H1 (cell line): ENCODE results near the gene CD37. TPM values are rescaled to one million over a fixed set of nuclear protein-coding genes. Genes with fewer than 3 reads are reported as not detected.

Experiments used
- CTCF ChIA-PET: fragments of 300-600 bp; sonication (Branson Sonifier 250); formaldehyde crosslinking; loops from one replicate; lab custom pipeline; 2021; ENCODE audit not compliant: partially characterized antibody; lab: Charles Lee
- POLR2A ChIA-PET: fragments of 300-600 bp; sonication (Branson Sonifier 250); formaldehyde crosslinking; loops from one replicate; lab custom pipeline; 2021; ENCODE audit warnings: inconsistent platforms; ENCODE audit not compliant: partially characterized antibody; lab: Charles Lee
- DNase-seq, 2 experiments: peaks; one replicate each; pipeline versions ENCODE4 v3.0.0 to v3.0.0-alpha.2; 2010 to 2022; ENCODE audit warnings: low spot score in 2 of 2, low read depth in 1 of 2, mixed read lengths in 1 of 2
- FAIRE-seq: peaks from 2 replicates; lab custom pipeline; 2011; peaks lifted over from hg19 to GRCh38; lab: Jason Lieb, UNC
- H2AFZ ChIP-seq: 2 replicates; pipeline ENCODE4 v1.8.1; 2012; ENCODE audit warnings: low read length, inconsistent platforms
- H2AK5ac ChIP-seq: 2 replicates; pipeline ENCODE4 v1.6.1; 2013; ENCODE audit warnings: low read depth, low read length
- H2BK120ac ChIP-seq: replicated peaks from 2 replicates; pipeline ENCODE3; 2013; ENCODE audit warnings: low read depth, low read length, inconsistent platforms
- H2BK12ac ChIP-seq: 2 replicates; pipeline ENCODE4 v1.6.1; 2013; ENCODE audit warnings: low read depth, low read length
- H2BK15ac ChIP-seq: 2 replicates; pipeline ENCODE4 v1.6.1; 2013; ENCODE audit warnings: low read length
- H2BK20ac ChIP-seq: 2 replicates; pipeline ENCODE4 v1.6.1; 2013; ENCODE audit warnings: low read length
- H2BK5ac ChIP-seq: 2 replicates; pipeline ENCODE4 v1.6.1; 2013; ENCODE audit warnings: low read depth, low read length
- H3K14ac ChIP-seq: 2 replicates; pipeline ENCODE4 v1.6.1; 2013; ENCODE audit warnings: inconsistent platforms; ENCODE audit not compliant: insufficient read length
- H3K18ac ChIP-seq: 2 replicates; pipeline ENCODE4 v1.6.1; 2013; ENCODE audit warnings: low read length; ENCODE audit errors: extremely low read depth
- H3K23ac ChIP-seq: 2 replicates; pipeline ENCODE4 v1.6.1; 2013; ENCODE audit warnings: inconsistent platforms; ENCODE audit not compliant: insufficient read length
- H3K23me2 ChIP-seq: 2 replicates; pipeline ENCODE4 v1.6.1; 2013; ENCODE audit warnings: low read depth, low read length
- H3K27ac ChIP-seq: 2 replicates; pipeline ENCODE4 v1.6.1; 2011; ENCODE audit warnings: low read depth, low read length, inconsistent platforms
- H3K27me3 ChIP-seq, 4 experiments: replicated peaks in 1 of 4; 1 replicate in 1 of 4; 2 replicates in 3 of 4; pipeline versions ENCODE4 v1.6.1 to v1.8.1; 2011 to 2013; ENCODE audit warnings: low read length in 3 of 4, mild to moderate bottlenecking in 3 of 4, inconsistent platforms in 2 of 4, mixed read lengths in 2 of 4, moderate library complexity in 1 of 4; ENCODE audit not compliant: control insufficient read depth in 3 of 4, insufficient read depth in 3 of 4; ENCODE audit errors: extremely low read depth in 1 of 4
- H3K36me3 ChIP-seq, 4 experiments: 2 replicates each; pipeline versions ENCODE4 v1.6.1 to v1.8.1; 2011 to 2013; ENCODE audit warnings: mild to moderate bottlenecking in 4 of 4, low read length in 3 of 4, moderate library complexity in 2 of 4, control low read depth in 1 of 4, inconsistent platforms in 1 of 4; ENCODE audit not compliant: insufficient read depth in 4 of 4, control insufficient read depth in 2 of 4
- H3K4ac ChIP-seq: replicated peaks from 2 replicates; pipeline ENCODE3; 2013; ENCODE audit warnings: low read length, low read depth, mixed read lengths, inconsistent platforms; ENCODE audit not compliant: insufficient read length
- H3K4me1 ChIP-seq, 4 experiments: replicated peaks in 1 of 4; 1 replicate in 1 of 4; 2 replicates in 3 of 4; pipeline versions ENCODE4 v1.6.1 to v1.8.1; 2011 to 2013; ENCODE audit warnings: low read length in 3 of 4, inconsistent platforms in 2 of 4, mixed read lengths in 1 of 4; ENCODE audit not compliant: insufficient read depth in 4 of 4, control insufficient read depth in 3 of 4
- H3K4me2 ChIP-seq, 2 experiments: 2 replicates each; pipeline versions ENCODE4 v1.6.1 to v1.8.1; 2011 to 2013; ENCODE audit warnings: low read depth in 2 of 2, low read length in 2 of 2, control low read depth in 1 of 2, inconsistent platforms in 1 of 2, mild to moderate bottlenecking in 1 of 2; ENCODE audit not compliant: insufficient read depth in 1 of 2
- H3K4me3 ChIP-seq, 4 experiments: fragments of 200-600, 300-600 bp in 1 of 4; sonication (generic), shearing (Covaris generic), sonication (Bioruptor Twin) in 1 of 4; 2 replicates each; pipeline versions ENCODE4 v1.5.1 to v1.8.1; 2011 to 2016; ENCODE audit warnings: low read length in 4 of 4, low read depth in 3 of 4, control low read depth in 2 of 4, inconsistent platforms in 2 of 4, mild to moderate bottlenecking in 2 of 4, mixed read lengths in 1 of 4, moderate library complexity in 1 of 4; ENCODE audit not compliant: insufficient read depth in 2 of 4; ENCODE audit errors: extremely low read depth in 1 of 4
- H3K56ac ChIP-seq: replicated peaks from 2 replicates; pipeline ENCODE3; 2013; ENCODE audit warnings: low read depth, mild to moderate bottlenecking, mixed read lengths, low read length, inconsistent platforms; ENCODE audit not compliant: insufficient read length
- H3K79me1 ChIP-seq: 2 replicates; pipeline ENCODE4 v1.6.1; 2013; ENCODE audit warnings: low read depth, low read length, control low read depth
- H3K79me2 ChIP-seq, 2 experiments: 2 replicates each; pipeline versions ENCODE4 v1.6.1 to v1.8.1; 2012 to 2013; ENCODE audit warnings: low read length in 2 of 2, mild to moderate bottlenecking in 2 of 2, inconsistent platforms in 1 of 2; ENCODE audit not compliant: insufficient read depth in 2 of 2, control insufficient read depth in 1 of 2
- H3K9ac ChIP-seq, 4 experiments: replicated peaks in 1 of 4; 1 replicate in 1 of 4; 2 replicates in 3 of 4; pipeline versions ENCODE4 v1.6.1 to v1.8.1; 2011 to 2013; ENCODE audit warnings: low read depth in 3 of 4, low read length in 3 of 4, control low read depth in 2 of 4, mild to moderate bottlenecking in 2 of 4, moderate library complexity in 2 of 4, inconsistent platforms in 1 of 4; ENCODE audit errors: extremely low read depth in 1 of 4
- H3K9me3 ChIP-seq, 2 experiments: 2 replicates each; pipeline versions ENCODE4 v1.6.1 to v1.8.1; 2012 to 2013; ENCODE audit warnings: mild to moderate bottlenecking in 2 of 2, moderate library complexity in 2 of 2, control low read depth in 1 of 2, inconsistent platforms in 1 of 2, low read depth in 1 of 2, low read length in 1 of 2, mixed read lengths in 1 of 2; ENCODE audit not compliant: insufficient read depth in 2 of 2
- H4K20me1 ChIP-seq, 2 experiments: replicated peaks in 1 of 2; 2 replicates each; pipeline versions ENCODE3 to v1.8.1; 2011 to 2013; ENCODE audit warnings: inconsistent platforms in 2 of 2, low read length in 2 of 2, mild to moderate bottlenecking in 1 of 2; ENCODE audit not compliant: insufficient read depth in 2 of 2, control insufficient read depth in 1 of 2
- H4K5ac ChIP-seq: 2 replicates; pipeline ENCODE4 v1.6.1; 2013; ENCODE audit warnings: low read length, low read depth, mixed read lengths, inconsistent platforms; ENCODE audit not compliant: insufficient read length
- H4K8ac ChIP-seq: 2 replicates; pipeline ENCODE4 v1.8.0; 2013; ENCODE audit warnings: mild to moderate bottlenecking, moderate library complexity, low read length, inconsistent platforms; ENCODE audit not compliant: insufficient read depth; ENCODE audit errors: extremely low read depth
- H4K91ac ChIP-seq: replicated peaks from 2 replicates; pipeline ENCODE3; 2013; ENCODE audit warnings: low read length, mixed read lengths, inconsistent platforms; ENCODE audit not compliant: insufficient read length
- ASH2L ChIP-seq: fragments of 200-600, 300-600 bp; sonication (generic); IDR thresholded peaks from one replicate; pipeline ENCODE4 v1.7.1; 2017; ENCODE audit warnings: low read length
- BACH1 ChIP-seq: IDR thresholded peaks from 2 replicates; pipeline ENCODE4 v1.6.1; 2012; ENCODE audit warnings: low read length, improper control_type of control experiment
- E2F6 ChIP-seq: IDR thresholded peaks from 2 replicates; pipeline ENCODE4 v1.6.1; 2012; ENCODE audit warnings: inconsistent platforms
- KDM5A ChIP-seq: fragments of 200-600 bp; IDR thresholded peaks from 2 replicates; pipeline ENCODE4 v1.7.1; 2012; ENCODE audit warnings: mild to moderate bottlenecking, low read length, inconsistent platforms, mixed read lengths
- MAFK ChIP-seq: IDR thresholded peaks from 2 replicates; pipeline ENCODE4 v1.6.1; 2012; ENCODE audit warnings: low read depth, mild to moderate bottlenecking, improper control_type of control experiment, low read length
- NRF1 ChIP-seq: IDR thresholded peaks from 2 replicates; pipeline ENCODE4 v1.6.1; 2011; ENCODE audit warnings: mild to moderate bottlenecking, low read depth, low read length, improper control_type of control experiment
- RXRA ChIP-seq: IDR thresholded peaks from 2 replicates; pipeline ENCODE4 v1.6.1; 2011; ENCODE audit warnings: low read depth, mild to moderate bottlenecking, low read length, moderate library complexity; ENCODE audit not compliant: insufficient read depth
- TAF7 ChIP-seq: optimal IDR thresholded peaks from 2 replicates; pipeline ENCODE3; 2011; ENCODE audit warnings: low read depth, mild to moderate bottlenecking, inconsistent platforms, low read length, moderate library complexity, borderline replicate concordance
- TBP ChIP-seq: IDR thresholded peaks from 2 replicates; pipeline ENCODE4 v1.6.1; 2011; ENCODE audit warnings: low read depth, low read length, improper control_type of control experiment
- TEAD4 ChIP-seq: IDR thresholded peaks from 2 replicates; pipeline ENCODE4 v1.6.1; 2012; ENCODE audit warnings: low read depth, low read length, inconsistent platforms, mixed read lengths
- YY1 ChIP-seq: IDR thresholded peaks from 2 replicates; pipeline ENCODE4 v1.6.1; 2011; ENCODE audit warnings: low read depth, mild to moderate bottlenecking, low read length
- WGBS, 2 experiments: shearing (Covaris generic) in 1 of 2; methylation state at CpG; one replicate each; pipeline versions ENCODE4 v1.1.6 to v1.1.7; 2013 to 2015; ENCODE audit warnings: low lambda C conversion rate in 2 of 2, mixed read lengths in 2 of 2, inconsistent platforms in 1 of 2, low coverage in 1 of 2, missing lambda C conversion rate in 1 of 2; ENCODE audit not compliant: insufficient replicate concordance in 2 of 2, insufficient coverage in 1 of 2, insufficient read length in 1 of 2; ENCODE audit errors: extremely low coverage in 1 of 2, missing lambda C conversion rate in 1 of 2; 5-methylcytosine and 5-hydroxymethylcytosine counted together
- polyA plus RNA-seq, 7 experiments: library from polyadenylated mRNA; depleted of rRNA in 3 of 7; stranded (reverse) in 5 of 7; unstranded in 2 of 7; fragments of >200 nt in 5 of 7; fragments of 200-250 nt in 2 of 7; gene quantifications; 1 replicate in 5 of 7; 2 replicates in 1 of 7; 4 replicates in 1 of 7; pipeline versions ENCODE4 v1.2.1 to v1.2.3, GENCODE V29; 2011 to 2013; ENCODE audit warnings: missing spikeins in 2 of 7, mixed read lengths in 2 of 7
- total RNA-seq: library from RNA; stranded (reverse); fragmentation: NEBNext Ultra II Directional; extraction: Animal tissue kit (Norgen Biotek cat#: 25700); gene quantifications from 2 replicates; pipeline ENCODE4 v1.2.1, GENCODE V29; 2021

CD37 gene
- total and polyA plus RNA-seq, 2 of the 8 experiments (the other 6 are each of a cell fraction or from before 2014, with no cell fraction given) = not detected

GRCh38 chr19:49363268-49364082, 28.3 kb downstream of the CD37 start, which contains the start of gene DKKL1:
Gene DKKL1, plus strand, starts transcription at chr19:49363877. Its CDS starts 122 bp downstream, at chr19:49363999.
- POLR2A ChIA-PET = interaction anchor here (0.6 to 7.0 kb wide), 9 partner anchors 10 to 227 kb away, joined by 3 to 112 read pairs (median 3); partner anchors contain the start of genes ALDH16A1, CD37 and RPS11
- 1% methylated on average over 46 of the region's 46 CpGs; no CpG with 5 or more reads in 1 of the 2 experiments for WGBS, 2 experiments
- Histone ChIP-seq H2AFZ (no peak within 1 kb of the TSS), H4K8ac (no peak within 1 kb of the TSS), H3K79me1 (peaks cover 5% of the 10 kb centered on the region; the same call in 1 of the 2 replicates), H3K4me3 (peak within 1 kb of the TSS; percentile 92 to 95 (median 93)), H3K18ac (peak within 1 kb of the TSS; percentile 32; the same call in 1 of the 2 replicates), H2BK20ac (no peak within 1 kb of the TSS), H4K20me1 (no peaks in the 10 kb centered on the region), H3K4me1 (peaks cover 0 to 16% (median 9%) of the 10 kb centered on the region in 4 experiments; a peak in 5 of 7 replicates), H4K91ac (peak within 1 kb of the TSS; percentile 39), H3K9me3 (no peaks in the 10 kb centered on the region), H3K4ac (no peak within 1 kb of the TSS), H2AK5ac (no peak within 1 kb of the TSS), H3K79me2 (peaks cover 3 to 29% of the 10 kb centered on the region in 2 experiments; a peak in 3 of 4 replicates), H2BK120ac (peak within 1 kb of the TSS; percentile 21), H3K9ac (peak within 1 kb of the TSS in 3 of 4 experiments; percentile 38 to 47 (median 45); a peak in 4 of 7 replicates), H3K23ac (no peak within 1 kb of the TSS), H3K4me2 (peak within 1 kb of the TSS; percentile 79 to 89), H3K23me2 (peaks cover 8% of the 10 kb centered on the region; the same call in 1 of the 2 replicates), H4K5ac (peak within 1 kb of the TSS; percentile 57), H3K27me3 (no peaks in the 10 kb centered on the region), H3K27ac (0 out of 2 replicates have a peak within 1 kb of the TSS, but pooled peaks have one; percentile 31), H2BK15ac (0 out of 2 replicates have a peak within 1 kb of the TSS, but pooled peaks have one; percentile 61), H3K56ac (no peak within 1 kb of the TSS), H2BK5ac (0 out of 2 replicates have a peak within 1 kb of the TSS, but pooled peaks have one; percentile 39), H3K36me3 (peaks cover 6 to 14% (median 7%) of the 10 kb centered on the region in 4 experiments; a peak in 7 of 8 replicates), H3K14ac (no peak within 1 kb of the TSS), H2BK12ac (peak within 1 kb of the TSS; percentile 27; the same call in 1 of the 2 replicates)
- CTCF ChIA-PET = interaction anchor here (0.9 to 2.3 kb wide), 3 partner anchors 13 to 72 kb away, joined by 3 to 9 read pairs (median 3); no protein-coding TSS in a partner anchor
- FAIRE-seq = peak; percentile 99
- DNase-seq = peak; percentile 100
- TF ChIP-seq BACH1 = no peak
- peak; percentile 41; the same call in 1 of the 2 replicates for TF ChIP-seq E2F6
- TF ChIP-seq TAF7 = no peak
- TF ChIP-seq MAFK = no peak
- TF ChIP-seq NRF1 = no peak
- TF ChIP-seq YY1 = no peak
- TF ChIP-seq RXRA = no peak
- peak; percentile 26 for TF ChIP-seq TBP
- no peak for TF ChIP-seq TEAD4
- no peak for TF ChIP-seq ASH2L
- no peak for TF ChIP-seq KDM5A
